Stimulated activated CD8-positive, alpha-beta memory T cell treated with anti-CD3 and anti-CD28 coated beads, Interleukin-12 subunit alpha, Interleukin-12 subunit beta, amount 100 ng/mL, for 24 hours (primary cell): Measurements from ENCODE around the gene ZDHHC1.
"Not testable (repeated sequence)": the region's sequence is repeated elsewhere in the genome, so short reads cannot be mapped to it uniquely, and the experiment has no call there.

Source experiments
- DNase-seq: peaks from one replicate; pipeline ENCODE4 v3.0.0-alpha.2; 2020; ENCODE audit errors: extremely low read depth

The ZDHHC1 gene

GRCh38 chr16:67361038-67361437 is 55.2 kb downstream of the ZDHHC1 start:
- no peak for DNase-seq

- not testable (repeated sequence) for DNase-seq
These were observed 56.6 kb downstream of the ZDHHC1 start for GRCh38 chr16:67359540-67360269.

GRCh38 chr16:67357561-67357960 is 58.7 kb downstream of the ZDHHC1 start:
- no peak for DNase-seq

GRCh38 chr16:67356396-67356795 is 59.9 kb downstream of the ZDHHC1 start:
- no peak for DNase-seq

- not testable (repeated sequence) for DNase-seq
These were observed 63.8 kb downstream of the ZDHHC1 start for GRCh38 chr16:67352463-67352862.

GRCh38 chr16:67350324-67350723 is 66.0 kb downstream of the ZDHHC1 start:
- DNase-seq: no peak

- no peak for DNase-seq
These were observed 67.1 kb downstream of the ZDHHC1 start for GRCh38 chr16:67349172-67349571.

- no peak for DNase-seq
These were observed 69.9 kb downstream of the ZDHHC1 start for GRCh38 chr16:67346341-67346740.

- DNase-seq: no peak
These were observed 70.9 kb downstream of the ZDHHC1 start for GRCh38 chr16:67345401-67345800.
